GM11168 (cell line): ENCODE measurements around the gene DIS3L2.

Experiments
- in situ Hi-C: fragments of 300-500 bp; cut with MboI; formaldehyde crosslinking; loops from one replicate; pipeline ENCODE4 v1.12.0; 2022; ENCODE audit warnings: low sequenced_read_pairs; ENCODE audit not compliant: unreplicated experiment

The DIS3L2 gene

GRCh38 chr2:231928481-231928880 is 33.0 kb upstream of the DIS3L2 start:
- in situ Hi-C loops = loop anchor here (5.0 kb wide), 1 partner anchor 214 kb away; no protein-coding TSS in a partner anchor

GRCh38 chr2:231928901-231929725 is 32.4 kb upstream of the DIS3L2 start:
- in situ Hi-C loops = loop anchor here (5.0 kb wide), 1 partner anchor 213 kb away; no protein-coding TSS in a partner anchor

- in situ Hi-C loops = loop anchor here (5.0 to 10.0 kb wide), 2 partner anchors 212 to 365 kb away; no protein-coding TSS in a partner anchor
These were observed 31.4 kb upstream of the DIS3L2 start for GRCh38 chr2:231929961-231930592.

- in situ Hi-C loops = loop anchor here (10.0 kb wide), 1 partner anchor 364 kb away; no protein-coding TSS in a partner anchor
These were observed 30.8 kb upstream of the DIS3L2 start for GRCh38 chr2:231930593-231931281.

GRCh38 chr2:231931481-231931915 is 30.0 kb upstream of the DIS3L2 start:
- in situ Hi-C loops = loop anchor here (10.0 kb wide), 1 partner anchor 363 kb away; no protein-coding TSS in a partner anchor

GRCh38 chr2:231932711-231932970 is 28.9 kb upstream of the DIS3L2 start:
- in situ Hi-C loops = loop anchor here (10.0 kb wide), 1 partner anchor 362 kb away; no protein-coding TSS in a partner anchor

- in situ Hi-C loops = loop anchor here (10.0 kb wide), 1 partner anchor 362 kb away; no protein-coding TSS in a partner anchor
These were observed 28.3 kb upstream of the DIS3L2 start for GRCh38 chr2:231932985-231933915.

GRCh38 chr2:231933916-231934401 is 27.6 kb upstream of the DIS3L2 start:
- in situ Hi-C loops = loop anchor here (10.0 kb wide), 1 partner anchor 361 kb away; no protein-coding TSS in a partner anchor

GRCh38 chr2:231934441-231935206 is 26.9 kb upstream of the DIS3L2 start:
- in situ Hi-C loops = loop anchor here (10.0 kb wide), 1 partner anchor 360 kb away; no protein-coding TSS in a partner anchor

GRCh38 chr2:231935207-231935524 is 26.3 kb upstream of the DIS3L2 start:
- in situ Hi-C loops = loop anchor here (10.0 kb wide), 1 partner anchor 360 kb away; no protein-coding TSS in a partner anchor

- in situ Hi-C loops = loop anchor here (10.0 kb wide), 1 partner anchor 359 kb away; no protein-coding TSS in a partner anchor
These were observed 25.7 kb upstream of the DIS3L2 start for GRCh38 chr2:231935815-231936214.

GRCh38 chr2:231936491-231936890 is 25.0 kb upstream of the DIS3L2 start:
- in situ Hi-C loops = loop anchor here (10.0 kb wide), 1 partner anchor 358 kb away; no protein-coding TSS in a partner anchor

GRCh38 chr2:231937057-231937456 is 24.5 kb upstream of the DIS3L2 start:
- in situ Hi-C loops = loop anchor here (10.0 kb wide), 1 partner anchor 358 kb away; no protein-coding TSS in a partner anchor

GRCh38 chr2:231939022-231939421 is 22.5 kb upstream of the DIS3L2 start:
- in situ Hi-C loops = loop anchor here (10.0 kb wide), 1 partner anchor 356 kb away; no protein-coding TSS in a partner anchor

GRCh38 chr2:231940795-231941194 is 20.7 kb upstream of the DIS3L2 start:
- in situ Hi-C loops = no loop called here

GRCh38 chr2:231941673-231942072 is 19.8 kb upstream of the DIS3L2 start:
- in situ Hi-C loops = no loop called here

GRCh38 chr2:231942180-231942579 is 19.3 kb upstream of the DIS3L2 start:
- in situ Hi-C loops = no loop called here

GRCh38 chr2:231946241-231946814 is 15.2 kb upstream of the DIS3L2 start:
- in situ Hi-C loops = no loop called here
